GM19438 (cell line): ENCODE results near the gene KCNIP1.
"Not testable (repeated sequence)": the region's sequence is repeated elsewhere in the genome, so short reads cannot be mapped to it uniquely, and the experiment has no call there.

Experiments used
- ATAC-seq: cut with Tn5 transposase; IDR thresholded peaks from one replicate; pipeline ENCODE4 v1.9.1; 2021; ENCODE audit warnings: low read depth; ENCODE audit not compliant: unreplicated experiment

The KCNIP1 gene

DNA sequence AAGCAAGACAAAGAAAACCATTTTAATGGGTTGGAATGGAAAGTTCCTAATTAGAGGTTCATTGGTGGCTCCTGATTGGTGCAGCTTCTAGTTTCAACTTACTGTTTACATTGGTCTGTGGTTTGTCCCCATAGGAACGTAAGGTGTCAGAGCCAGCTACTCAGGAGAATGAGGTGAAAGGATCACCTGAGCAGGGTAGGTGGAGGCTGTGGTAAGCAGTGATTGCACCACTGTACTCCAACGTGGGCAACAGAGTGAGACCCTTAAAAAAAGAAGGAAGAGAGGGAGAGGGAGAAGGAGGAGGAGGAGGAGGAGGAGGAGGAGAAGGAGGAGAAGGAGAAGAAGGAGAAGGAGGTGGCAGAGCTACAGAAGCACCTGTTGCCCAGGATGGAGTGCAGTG is 30.4 kb downstream of the KCNIP1 start:
- no peak for ATAC-seq

DNA sequence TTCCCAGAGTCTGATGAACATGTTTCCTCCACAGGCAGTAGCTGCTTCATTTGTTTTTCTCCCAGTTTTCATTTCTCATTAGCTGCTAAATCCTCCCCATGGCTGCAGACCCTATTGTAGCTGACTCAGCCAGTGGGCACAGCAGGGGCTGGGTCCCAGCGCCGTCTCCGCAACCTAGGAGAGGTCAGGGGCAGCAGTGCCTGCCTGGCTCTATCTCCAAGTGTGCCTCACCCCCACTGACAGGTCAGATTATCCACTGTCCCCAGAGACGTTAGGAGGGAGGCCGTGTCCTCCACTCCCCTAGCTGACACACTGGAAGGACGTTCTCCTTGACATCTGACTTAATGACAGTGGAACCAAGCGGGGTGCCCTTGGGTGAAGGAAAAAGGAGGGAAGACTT is 31.1 kb downstream of the KCNIP1 start:
- no peak for ATAC-seq

DNA sequence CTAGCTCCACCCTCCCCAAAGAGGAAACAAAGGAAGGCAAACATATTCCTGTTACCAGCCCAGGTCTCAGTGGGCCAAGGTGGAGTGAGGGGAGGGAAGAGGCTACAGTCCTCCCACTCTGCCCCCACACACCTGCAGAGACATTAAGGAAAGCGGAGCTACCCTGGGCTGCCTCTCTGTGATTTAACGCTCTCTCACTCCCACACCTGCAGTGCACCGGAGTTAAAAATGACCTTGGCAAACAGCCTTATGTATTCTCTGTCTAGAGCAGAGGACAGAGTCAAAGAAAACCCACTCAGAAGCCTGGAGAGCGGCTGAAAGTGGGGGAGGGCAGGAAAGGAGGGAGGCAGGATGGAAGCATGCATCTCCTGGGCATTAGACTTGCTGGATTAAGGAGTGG is 32.7 kb downstream of the KCNIP1 start:
- ATAC-seq, result no peak

DNA sequence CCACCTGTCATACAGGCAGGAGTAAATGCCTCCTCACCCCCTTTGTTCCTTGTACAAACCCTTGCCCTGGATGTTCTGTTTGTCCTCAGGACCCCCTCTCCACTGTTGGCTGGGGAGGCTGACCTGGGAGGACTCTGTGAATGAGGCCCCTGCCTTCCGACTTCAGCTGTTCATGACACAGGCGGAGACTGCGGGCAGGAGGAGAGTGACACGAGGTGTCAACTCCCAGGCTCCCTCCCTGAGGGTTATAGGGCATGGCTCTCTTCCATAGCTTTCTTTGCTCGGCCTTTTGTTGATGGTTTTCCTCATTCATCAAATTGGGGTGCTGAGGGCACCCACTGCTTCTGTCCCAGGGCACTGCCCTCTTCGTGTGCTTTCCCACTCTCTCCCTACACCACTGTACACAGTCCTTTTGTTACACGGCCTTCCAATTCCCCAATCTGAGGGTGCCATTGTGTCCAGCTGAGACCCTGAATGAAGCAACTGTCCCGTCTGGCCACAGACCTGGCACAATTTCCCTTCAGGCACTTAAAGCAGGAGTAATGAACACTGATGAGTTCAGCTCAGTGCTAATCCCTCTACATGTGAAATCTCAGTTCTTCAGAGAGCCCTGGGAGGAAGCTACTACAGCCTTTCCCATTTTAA is 33.8 kb downstream of the KCNIP1 start:
- ATAC-seq, result no peak

DNA sequence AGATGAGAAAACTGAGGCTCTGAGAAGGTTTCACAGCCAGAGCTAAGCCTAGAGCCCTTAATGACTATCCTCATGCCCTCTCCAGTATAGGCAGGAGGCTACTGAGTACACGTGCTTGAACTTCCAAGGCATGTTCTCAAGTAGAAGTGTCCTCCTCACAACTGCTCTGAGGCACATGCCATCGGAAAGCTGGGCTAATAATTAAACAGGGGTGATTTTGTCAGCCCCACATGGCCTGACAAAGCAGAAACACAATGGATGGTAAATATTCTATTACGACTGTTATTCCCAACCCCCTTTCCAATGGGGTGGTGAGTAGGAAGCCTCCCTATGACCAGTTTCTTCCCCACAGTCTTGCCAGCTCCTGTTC is 34.3 kb downstream of the KCNIP1 start:
- ATAC-seq, result no peak

DNA sequence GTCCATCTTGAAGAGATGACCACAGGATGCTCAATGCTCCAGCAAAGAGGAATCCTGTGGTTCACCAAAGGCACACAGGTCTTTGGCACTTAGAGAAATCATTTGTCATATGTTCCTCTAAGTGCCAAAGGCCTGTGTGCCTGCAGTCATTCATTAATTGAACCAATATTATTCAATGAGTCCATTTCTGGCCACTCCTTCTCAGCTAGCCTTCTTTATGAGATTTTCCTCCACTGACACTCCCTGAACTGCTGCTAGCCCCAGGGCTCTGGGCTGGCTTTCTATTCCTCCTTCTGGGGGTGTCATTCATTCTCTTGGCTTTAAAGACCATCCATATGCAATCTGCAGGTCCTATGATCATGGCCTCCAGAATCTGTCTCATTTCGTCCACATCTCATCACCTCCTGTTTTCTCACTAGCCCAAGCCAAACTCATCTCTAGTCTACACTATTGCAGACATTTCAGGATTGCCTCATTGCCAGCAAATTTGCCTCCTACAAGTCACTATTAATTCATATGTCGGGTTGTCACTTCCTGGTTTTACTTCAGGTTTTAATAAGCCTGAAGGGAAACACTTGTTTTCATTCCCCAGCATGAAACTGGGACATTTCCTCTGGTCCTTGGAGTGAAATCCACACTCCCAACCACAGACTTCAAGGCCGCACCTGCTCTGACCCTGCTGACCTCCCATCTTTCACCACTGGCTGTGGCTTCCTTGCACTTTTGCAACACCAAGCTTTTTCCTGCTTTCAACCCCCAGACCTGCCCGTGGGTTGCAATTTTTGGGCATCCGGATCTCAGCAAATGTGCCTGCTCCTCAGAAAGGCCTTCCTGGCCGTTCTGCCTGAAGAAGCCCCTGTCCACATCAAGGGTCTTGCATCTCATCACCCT is 35.1 kb downstream of the KCNIP1 start:
- no peak for ATAC-seq

DNA sequence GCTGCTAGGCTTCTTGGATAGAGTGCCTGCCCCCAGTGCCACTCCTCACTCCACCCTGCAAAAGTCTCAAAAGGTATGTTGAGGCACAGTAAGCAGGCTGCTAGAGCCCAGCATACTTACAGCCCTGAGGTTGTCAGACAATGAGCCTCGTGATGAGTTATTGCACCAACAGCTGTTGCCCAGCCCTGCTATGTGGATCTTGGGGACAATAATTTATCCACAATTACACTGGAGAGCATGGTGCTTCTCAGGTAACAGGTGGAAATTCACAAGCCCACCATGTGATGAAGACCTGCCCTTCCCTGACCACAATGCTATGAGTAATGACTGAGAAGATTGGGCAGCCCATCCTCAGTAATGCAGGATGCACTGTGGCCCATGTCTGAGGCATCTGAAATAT is 36.5 kb downstream of the KCNIP1 start:
- ATAC-seq, result no peak

DNA sequence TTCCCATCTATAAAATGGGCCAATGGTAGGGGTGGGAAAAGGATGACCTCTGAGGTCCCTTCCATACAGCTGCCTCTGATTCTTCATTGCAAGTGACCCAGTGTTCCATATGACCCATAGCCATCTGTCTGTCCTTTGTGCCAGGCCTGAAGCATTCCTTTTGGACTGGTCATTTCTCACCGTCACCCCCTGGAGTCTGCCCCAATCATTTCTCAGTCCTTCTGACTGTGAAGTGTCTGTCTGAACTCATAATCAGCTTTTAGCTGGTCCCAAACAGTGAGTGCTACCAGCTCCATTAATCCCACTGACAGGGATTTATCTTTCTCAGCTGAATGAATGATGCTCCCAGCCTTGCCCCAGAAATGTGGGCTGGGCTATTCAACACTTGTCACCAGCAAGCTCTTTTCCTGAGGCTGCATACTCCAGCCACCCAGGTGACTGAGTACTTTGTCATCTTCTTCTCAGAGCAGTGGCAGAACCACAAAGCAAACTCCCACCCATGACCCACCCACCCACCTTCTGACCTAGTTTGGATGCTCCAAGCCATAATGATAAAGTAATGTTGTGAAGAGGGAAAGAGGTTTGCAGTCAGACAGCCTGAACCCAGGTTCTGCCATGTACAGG is 37.4 kb downstream of the KCNIP1 start:
- no peak for ATAC-seq

DNA sequence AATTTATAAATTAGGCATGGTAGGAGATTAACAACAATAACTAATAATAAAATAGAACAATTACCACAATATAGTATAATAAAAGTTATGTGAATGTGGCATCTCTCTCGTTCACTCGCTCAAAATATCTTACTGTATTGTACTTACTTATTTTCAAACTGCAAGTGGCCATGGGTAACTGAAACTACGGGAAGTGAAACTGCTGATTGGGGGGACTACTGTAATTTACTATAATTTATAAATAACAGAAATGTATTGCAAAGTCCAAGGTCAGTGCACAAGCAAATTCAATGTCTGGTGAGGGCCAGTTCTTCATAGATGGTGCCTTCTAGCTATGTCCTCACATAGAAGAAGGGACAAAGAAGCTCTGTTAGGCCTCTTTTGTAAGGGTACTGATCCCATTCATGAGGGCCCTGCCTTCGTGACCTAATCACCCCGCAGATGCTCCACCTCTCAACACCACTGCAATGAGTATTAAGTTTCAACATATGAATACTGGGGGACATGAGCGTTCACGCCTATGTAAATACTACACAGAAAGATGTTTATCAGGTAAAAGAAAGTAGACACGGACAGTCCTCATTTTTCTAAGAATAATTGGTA is 39.0 kb downstream of the KCNIP1 start:
- ATAC-seq, result no peak

DNA sequence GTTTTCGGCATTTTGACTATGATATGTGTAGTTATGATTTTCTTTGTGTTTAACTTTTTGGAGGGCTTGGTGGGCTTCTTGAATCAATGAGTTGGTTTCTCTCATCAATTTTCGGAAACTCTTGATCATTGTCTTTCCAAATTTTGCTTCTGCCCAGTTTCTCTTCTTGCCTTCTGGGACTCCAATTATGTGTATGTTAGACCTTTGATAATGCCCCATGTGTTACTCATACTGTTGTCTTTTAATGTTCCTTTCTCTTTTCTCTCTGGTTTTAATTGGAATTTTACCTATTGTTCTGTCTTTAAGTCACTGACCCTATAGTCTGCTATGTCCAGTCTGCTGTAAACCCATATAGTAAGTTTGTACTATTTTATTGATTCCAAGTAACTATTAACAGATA is 41.5 kb downstream of the KCNIP1 start:
- no peak for ATAC-seq

DNA sequence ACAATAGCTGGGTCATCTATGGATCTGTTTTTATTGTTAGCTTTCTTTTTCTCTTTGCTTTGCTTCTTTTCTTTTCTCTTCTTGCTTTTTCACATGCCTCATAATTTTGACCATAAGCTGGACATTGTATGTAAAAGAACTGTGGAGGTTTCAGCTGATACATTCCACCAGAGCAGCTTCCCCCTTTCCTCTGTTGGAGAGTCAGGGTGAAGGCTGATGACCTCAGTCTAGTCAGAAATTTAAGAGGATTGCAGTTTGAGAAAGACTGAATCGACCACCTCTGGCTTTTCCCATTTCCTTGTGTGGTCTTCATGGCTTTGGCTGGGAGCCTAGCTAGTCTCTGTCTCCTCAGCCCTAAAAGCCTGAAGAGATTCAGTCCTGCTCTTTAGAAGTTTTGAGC is 42.0 kb downstream of the KCNIP1 start:
- ATAC-seq, result no peak

DNA sequence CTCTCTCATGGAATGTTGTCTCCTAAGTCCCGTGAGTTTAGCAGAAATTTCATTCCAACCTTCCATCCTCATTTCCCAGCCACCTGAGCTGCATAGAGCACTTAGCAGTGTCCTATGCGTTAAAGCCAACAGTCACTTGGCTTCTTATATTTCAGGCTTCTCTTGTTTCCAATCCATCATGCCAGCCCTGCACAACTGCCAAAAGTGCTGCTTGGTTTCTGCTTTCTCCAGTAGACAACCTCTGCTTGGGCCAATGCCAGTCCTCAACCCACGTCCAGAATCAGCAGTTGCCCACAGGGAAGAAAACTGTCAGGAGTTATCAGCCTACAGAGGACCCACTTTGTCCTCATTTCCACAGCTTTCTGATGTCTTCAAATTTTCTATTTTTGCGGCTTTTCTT is 42.5 kb downstream of the KCNIP1 start:
- no peak for ATAC-seq

DNA sequence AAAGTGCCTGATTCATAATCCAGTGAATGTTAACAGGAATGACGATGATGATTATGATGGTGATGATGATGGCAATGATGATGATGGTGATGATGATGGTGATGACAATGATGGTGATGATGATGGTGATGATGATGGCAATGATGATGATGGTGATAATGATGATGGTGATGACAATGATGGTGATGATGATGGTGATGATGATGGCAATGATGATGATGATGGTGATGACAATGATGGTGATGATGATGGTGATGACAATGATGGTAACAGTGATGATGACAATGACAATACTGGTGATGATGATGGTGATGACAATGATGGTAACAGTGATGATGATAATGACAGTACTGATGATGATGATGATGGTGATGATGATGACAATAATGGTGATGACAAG is 46.6 kb downstream of the KCNIP1 start:
- not testable (repeated sequence) for ATAC-seq

DNA sequence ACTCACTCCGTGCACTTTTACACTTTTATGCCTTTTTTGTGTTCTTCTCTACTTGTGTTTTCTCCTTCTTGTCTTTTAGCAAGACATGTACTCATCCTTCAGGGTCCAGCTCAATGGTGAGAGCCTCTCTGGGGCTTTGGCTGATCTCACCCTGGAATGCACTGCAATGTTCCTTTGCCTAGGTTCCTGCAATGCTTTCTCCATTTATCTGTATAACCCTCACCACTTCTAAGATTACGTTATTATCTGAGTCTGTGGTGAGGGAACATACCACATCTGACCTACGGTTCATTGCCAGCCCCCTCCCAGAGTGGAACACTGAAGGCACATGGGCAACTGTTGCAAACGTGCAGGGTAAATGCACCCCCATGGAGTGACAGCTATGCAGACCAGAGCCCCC is 47.3 kb downstream of the KCNIP1 start:
- ATAC-seq, result no peak

DNA sequence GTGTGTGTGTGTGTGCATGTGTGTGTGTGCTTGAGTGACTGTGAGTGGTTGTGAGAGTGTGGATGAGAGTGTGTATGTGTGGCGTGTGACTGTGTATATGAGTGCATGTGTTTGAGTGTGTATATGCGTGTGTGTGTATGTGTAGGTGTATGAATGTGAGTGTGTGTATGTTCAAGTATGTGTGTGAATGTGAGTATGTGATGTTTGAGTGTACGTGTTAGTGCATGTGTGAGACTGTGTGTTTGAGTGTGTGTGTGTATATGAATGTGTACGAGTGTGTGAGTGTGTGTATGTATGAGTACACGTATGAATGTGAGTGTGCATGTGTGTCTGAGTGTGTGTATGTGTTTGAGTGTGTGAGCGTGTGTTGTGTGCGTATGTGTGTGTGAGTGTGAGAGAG is 47.8 kb downstream of the KCNIP1 start:
- ATAC-seq, result no peak

DNA sequence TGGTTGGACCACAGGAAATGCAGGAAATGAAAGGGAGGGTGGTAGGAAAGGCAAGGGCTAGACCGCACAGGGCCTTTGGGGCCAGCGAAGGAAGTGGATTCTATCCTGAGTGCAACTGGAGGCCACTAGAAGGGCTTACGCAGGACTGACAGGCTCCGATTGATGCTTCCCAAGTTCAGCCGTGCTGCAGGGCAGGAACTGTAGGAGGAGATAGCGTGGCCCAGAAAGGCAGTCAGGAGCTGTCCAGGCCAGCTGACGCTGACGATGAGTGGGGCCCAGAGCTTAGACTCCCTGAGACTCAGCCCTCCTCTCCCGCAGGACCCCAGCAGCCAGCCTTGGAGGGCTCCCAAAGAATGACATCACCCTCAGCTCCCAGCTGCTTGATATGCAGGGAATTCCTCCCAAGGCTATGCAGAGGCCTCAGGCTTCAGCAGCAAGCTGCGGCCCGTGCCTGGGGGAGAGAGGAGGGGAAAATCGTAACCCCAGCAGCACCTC is 48.8 kb downstream of the KCNIP1 start:
- no peak for ATAC-seq

DNA sequence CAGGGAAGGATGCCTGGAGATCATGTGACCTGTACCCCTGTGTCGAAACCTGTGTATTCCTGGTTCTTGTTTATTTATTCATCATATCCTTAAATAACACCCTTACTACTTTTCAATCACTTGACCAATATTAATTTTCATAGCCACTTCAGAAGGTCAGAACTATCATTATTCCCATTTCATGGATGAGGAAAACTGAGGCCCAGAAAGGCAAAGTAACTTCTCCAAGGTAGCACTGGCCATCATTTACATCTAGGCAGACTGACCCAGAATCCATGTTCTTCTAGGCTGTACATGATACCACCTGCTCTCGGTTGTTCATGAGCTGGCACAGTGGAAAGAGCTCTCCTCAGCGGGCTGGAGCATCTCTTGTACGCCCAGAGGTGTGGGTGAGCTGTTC is 49.4 kb downstream of the KCNIP1 start:
- no peak for ATAC-seq

DNA sequence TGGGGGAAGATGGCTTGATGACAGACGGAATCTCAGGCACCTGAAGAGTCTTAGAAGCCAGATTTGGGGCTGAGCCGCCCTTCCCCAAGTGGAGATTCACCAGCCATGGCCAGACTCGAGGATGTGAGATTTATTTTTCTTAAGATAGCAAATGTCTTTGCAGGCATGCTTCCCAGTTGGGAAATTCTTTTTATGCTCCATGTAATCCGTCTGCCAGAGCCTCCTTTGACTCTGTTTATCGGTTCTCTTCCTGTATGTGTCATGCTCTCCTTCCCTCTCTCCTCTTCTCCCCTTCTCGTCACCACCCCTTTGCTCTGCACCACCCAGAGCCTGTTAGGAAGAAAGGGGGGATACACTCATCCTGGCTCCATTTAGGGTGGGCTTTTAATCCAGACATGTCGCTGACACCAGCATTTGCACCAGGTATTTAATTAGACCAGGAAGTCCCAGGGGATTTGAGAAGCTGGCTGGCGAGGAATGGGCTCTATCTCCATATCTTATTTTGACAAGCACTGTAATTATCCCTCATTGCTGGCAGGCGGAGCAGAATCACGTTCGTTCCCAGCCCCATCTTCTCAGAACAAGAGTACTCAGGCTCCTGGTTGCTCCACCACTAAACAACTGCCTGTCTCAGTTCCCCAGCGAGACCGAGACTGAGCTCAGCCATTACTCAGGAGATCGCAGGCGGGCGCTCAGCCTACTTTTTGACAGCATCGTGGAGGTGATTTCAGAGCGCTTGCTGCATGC is 50.9 kb downstream of the KCNIP1 start:
- no peak for ATAC-seq

DNA sequence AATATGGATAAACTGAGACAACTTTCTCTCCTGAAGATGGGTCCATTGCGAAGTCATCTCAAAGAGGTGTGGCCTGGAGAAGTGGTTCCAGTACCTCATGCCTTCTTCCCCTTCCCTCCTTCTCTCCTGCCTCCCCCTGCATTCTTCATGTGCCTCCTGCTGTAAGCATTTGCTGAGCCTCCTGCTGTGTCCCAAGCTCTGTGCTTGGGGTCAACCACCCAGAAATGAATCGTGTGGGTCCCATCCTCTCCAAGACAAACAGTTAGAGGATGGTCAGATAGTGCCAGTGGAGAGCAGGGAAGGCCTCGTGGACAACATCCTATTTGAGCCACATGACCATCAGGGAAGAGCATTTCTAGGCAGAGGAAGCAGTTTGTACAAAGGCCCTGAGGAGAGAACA is 53.5 kb downstream of the KCNIP1 start:
- ATAC-seq, result no peak

DNA sequence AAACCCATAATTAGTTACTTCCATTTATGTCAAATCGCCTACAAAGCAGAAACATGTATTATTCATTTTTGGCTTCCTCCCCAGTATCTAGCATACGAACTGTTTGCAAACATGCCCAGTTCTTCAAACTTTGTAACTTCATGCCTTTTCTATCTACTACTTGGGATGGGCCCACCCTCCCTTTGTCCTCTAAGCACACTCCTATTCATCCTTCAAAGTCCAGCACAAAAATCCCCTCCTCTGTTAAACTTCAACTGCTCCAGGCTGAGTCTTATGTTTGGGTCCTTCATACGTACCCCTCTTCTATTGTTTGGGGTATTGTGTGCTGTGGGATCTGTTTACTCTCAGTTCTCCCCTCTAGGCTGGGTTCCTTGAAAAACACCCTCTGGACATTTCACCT is 55.5 kb downstream of the KCNIP1 start:
- no peak for ATAC-seq

DNA sequence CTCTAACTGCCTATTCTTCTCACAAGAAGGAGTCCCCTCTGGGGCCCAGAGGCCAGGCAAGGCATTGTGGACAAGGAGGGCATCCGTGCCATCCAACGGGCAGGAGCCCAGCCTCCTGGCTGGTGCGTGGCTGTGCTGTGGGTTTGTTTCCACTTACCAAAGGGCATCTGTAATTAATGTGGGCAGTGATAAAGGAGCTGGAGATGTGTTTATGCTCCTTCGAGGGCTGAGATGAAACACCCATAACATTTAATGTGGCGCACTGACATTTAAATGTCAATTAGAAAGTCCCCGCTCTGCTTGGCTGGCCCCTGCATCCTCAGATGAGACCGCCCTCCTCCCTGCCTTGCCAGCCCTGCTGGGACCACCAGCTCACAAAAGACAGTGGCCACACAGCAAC is 57.1 kb downstream of the KCNIP1 start:
- ATAC-seq, result no peak
